GM12891 (cell line): ENCODE measurements around the gene TACC2.

Experiments
- POLR2A ChIP-seq: IDR thresholded peaks from 2 replicates; pipeline ENCODE4 v1.6.1; 2011; ENCODE audit warnings: low read depth, low read length, control low read depth
- POLR2AphosphoS5 ChIP-seq: IDR thresholded peaks from 2 replicates; pipeline ENCODE4 v1.6.1; 2011; ENCODE audit warnings: low read depth, low read length, control low read depth
- TAF1 ChIP-seq: IDR thresholded peaks from 2 replicates; pipeline ENCODE4 v1.6.1; 2011; ENCODE audit warnings: low read depth, low read length, control low read depth

DNA sequence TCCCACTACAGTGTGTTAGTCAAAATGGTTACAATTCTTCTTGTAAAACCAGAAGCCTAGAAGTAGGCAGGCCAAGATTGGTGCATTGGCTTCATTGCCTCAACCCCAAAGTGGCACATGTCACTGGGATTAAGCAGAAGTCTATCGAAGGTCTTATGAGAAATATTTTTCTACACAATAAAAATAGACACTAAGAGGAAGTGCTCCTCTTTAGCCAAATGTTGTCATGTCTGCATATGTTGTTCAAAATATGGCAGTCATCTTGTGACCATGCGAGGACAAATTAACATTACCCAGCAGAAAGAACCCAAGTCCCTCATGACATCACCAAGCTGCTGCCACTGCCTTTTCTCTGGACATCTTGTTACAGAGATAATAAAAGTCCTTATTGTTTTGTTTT lies 7.6 kb upstream of the TACC2 start:
- TF ChIP-seq POLR2A (no peak), POLR2AphosphoS5 (no peak), TAF1 (no peak)
